Osteocyte (in vitro differentiated cells): Measurements from ENCODE around the gene FGF14. TPM values are rescaled to one million over a fixed set of nuclear protein-coding genes. Genes with fewer than 3 reads are reported as not detected.

ENCODE experiments used
- DNase-seq: peaks from one replicate; pipeline ENCODE4 v3.0.0; 2021; ENCODE audit warnings: mixed read lengths; ENCODE audit not compliant: unreplicated experiment; ENCODE audit errors: extremely low spot score
- H3K27ac Mint-ChIP-seq: one replicate; pipeline ENCODE4 v1.8.0; 2021; ENCODE audit warnings: mild to moderate bottlenecking, mixed read lengths; ENCODE audit not compliant: unreplicated experiment
- H3K27me3 Mint-ChIP-seq: one replicate; pipeline ENCODE4 v1.8.0; 2021; ENCODE audit warnings: mixed read lengths; ENCODE audit not compliant: unreplicated experiment
- H3K36me3 Mint-ChIP-seq: one replicate; pipeline ENCODE4 v1.8.0; 2021; ENCODE audit warnings: mixed read lengths; ENCODE audit not compliant: unreplicated experiment
- H3K4me1 Mint-ChIP-seq: one replicate; pipeline ENCODE4 v1.8.0; 2021; ENCODE audit warnings: mixed read lengths; ENCODE audit not compliant: unreplicated experiment
- H3K4me3 Mint-ChIP-seq: one replicate; pipeline ENCODE4 v1.8.0; 2021; ENCODE audit warnings: mild to moderate bottlenecking, moderate library complexity, mixed read lengths; ENCODE audit not compliant: unreplicated experiment
- H3K9me3 Mint-ChIP-seq: one replicate; pipeline ENCODE4 v1.8.0; 2021; ENCODE audit warnings: mixed read lengths; ENCODE audit not compliant: unreplicated experiment
- total RNA-seq: library from RNA; stranded (reverse); gene quantifications from 2 replicates; pipeline ENCODE4 v1.2.1, GENCODE V29; 2021
- TF ChIP-seq, protein P1 (sequence below): fragments of 200-600 bp; sonication (generic); IDR thresholded peaks from 2 replicates; pipeline ENCODE4 v1.5.0; 2021; ENCODE audit warnings: antibody characterized with exemption, mild to moderate bottlenecking, moderate library complexity

The FGF14 gene
- total RNA-seq, 1 donor from 2014 or later, result 0.24 TPM

DNA sequence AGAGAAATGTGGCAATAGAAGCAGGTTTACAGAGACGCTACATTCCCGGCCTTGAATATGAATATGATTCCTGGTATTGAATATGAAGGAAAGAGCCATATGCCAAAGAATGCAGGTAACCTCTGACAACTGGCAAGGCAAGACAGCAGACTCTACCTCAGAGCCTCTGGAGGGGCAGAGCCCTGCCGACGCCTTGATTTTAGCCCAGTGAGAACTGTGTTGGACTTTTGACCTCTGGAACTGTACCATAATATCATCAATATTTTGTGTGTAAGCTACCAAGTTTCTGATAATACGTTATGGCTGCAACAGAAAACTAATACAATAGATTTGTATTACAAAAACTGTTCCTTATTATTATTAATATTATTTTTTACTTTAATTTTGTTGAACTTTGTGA is 219.7 kb downstream of the FGF14 start:
- H3K27me3 Mint-ChIP-seq, result no peaks in the 10 kb centered on the region
- H3K4me1 Mint-ChIP-seq, result no peaks in the 10 kb centered on the region
- no peak for DNase-seq
- no peak overlapping the region for H3K27ac Mint-ChIP-seq
- H3K4me3 Mint-ChIP-seq, result no peak overlapping the region
- TF ChIP-seq, protein P1, sequence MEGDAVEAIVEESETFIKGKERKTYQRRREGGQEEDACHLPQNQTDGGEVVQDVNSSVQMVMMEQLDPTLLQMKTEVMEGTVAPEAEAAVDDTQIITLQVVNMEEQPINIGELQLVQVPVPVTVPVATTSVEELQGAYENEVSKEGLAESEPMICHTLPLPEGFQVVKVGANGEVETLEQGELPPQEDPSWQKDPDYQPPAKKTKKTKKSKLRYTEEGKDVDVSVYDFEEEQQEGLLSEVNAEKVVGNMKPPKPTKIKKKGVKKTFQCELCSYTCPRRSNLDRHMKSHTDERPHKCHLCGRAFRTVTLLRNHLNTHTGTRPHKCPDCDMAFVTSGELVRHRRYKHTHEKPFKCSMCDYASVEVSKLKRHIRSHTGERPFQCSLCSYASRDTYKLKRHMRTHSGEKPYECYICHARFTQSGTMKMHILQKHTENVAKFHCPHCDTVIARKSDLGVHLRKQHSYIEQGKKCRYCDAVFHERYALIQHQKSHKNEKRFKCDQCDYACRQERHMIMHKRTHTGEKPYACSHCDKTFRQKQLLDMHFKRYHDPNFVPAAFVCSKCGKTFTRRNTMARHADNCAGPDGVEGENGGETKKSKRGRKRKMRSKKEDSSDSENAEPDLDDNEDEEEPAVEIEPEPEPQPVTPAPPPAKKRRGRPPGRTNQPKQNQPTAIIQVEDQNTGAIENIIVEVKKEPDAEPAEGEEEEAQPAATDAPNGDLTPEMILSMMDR, result no peak
- H3K36me3 Mint-ChIP-seq, result no peaks in the 10 kb centered on the region
- H3K9me3 Mint-ChIP-seq, result no peaks in the 10 kb centered on the region

DNA sequence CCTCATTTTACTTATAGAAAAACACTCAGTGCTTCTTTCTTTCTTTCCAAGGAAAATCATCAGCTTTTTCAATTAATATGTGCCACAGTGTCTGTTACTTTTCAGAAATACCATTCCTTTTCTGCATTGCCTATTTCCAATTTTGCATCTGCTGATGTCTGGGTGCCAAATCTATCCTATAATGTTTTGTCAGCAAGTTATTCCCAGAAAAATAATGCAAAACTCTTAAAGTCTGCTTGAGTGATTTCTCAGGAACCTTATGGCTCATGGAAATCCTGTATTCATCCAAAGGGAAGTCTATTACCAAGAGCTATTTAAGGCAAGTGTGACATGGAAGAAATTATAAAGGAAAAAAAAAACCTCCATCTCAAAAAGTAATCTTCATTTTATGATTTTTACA is 224.4 kb downstream of the FGF14 start:
- no peaks in the 10 kb centered on the region for H3K4me1 Mint-ChIP-seq
- peaks cover 13% of the 10 kb centered on the region for H3K27me3 Mint-ChIP-seq
- no peak overlapping the region for H3K27ac Mint-ChIP-seq
- no peaks in the 10 kb centered on the region for H3K36me3 Mint-ChIP-seq
- no peak overlapping the region for H3K4me3 Mint-ChIP-seq
- DNase-seq, result no peak
- TF ChIP-seq, protein P1, result no peak
- H3K9me3 Mint-ChIP-seq, result no peaks in the 10 kb centered on the region

- Mint-ChIP-seq H3K4me1 (no peaks in the 10 kb centered on the region), H3K27ac (no peak overlapping the region), H3K27me3 (peaks cover 13% of the 10 kb centered on the region), H3K36me3 (no peaks in the 10 kb centered on the region), H3K9me3 (no peaks in the 10 kb centered on the region), H3K4me3 (no peak overlapping the region)
- TF ChIP-seq, protein P1, result no peak
- DNase-seq, result no peak
Measured at GRCh38 chr13:102176846-102177245, 225.0 kb downstream of the FGF14 start.

DNA sequence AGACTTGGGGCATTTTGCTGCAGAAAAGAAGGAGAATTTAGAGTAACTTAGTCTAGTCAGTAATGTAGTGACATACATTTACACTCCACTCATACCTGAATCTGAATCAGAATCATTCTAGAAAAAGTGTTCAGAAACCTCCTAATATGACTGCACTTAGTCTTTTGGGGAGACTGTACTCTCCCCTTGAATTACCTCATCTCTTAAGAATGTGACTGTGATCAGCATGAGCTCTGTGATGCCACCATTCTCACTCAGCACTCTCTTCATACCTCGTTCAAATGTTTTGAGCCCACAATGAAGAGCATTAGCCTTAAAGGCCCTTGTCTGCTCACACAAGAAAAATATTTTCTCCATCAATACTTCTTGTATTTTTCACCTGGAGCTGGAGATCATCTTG is 229.4 kb downstream of the FGF14 start:
- Mint-ChIP-seq H3K36me3 (no peaks in the 10 kb centered on the region), H3K9me3 (no peaks in the 10 kb centered on the region), H3K27ac (no peak overlapping the region), H3K4me3 (no peak overlapping the region), H3K27me3 (peaks cover 25% of the 10 kb centered on the region), H3K4me1 (no peaks in the 10 kb centered on the region)
- no peak for DNase-seq
- TF ChIP-seq, protein P1, result no peak

DNA sequence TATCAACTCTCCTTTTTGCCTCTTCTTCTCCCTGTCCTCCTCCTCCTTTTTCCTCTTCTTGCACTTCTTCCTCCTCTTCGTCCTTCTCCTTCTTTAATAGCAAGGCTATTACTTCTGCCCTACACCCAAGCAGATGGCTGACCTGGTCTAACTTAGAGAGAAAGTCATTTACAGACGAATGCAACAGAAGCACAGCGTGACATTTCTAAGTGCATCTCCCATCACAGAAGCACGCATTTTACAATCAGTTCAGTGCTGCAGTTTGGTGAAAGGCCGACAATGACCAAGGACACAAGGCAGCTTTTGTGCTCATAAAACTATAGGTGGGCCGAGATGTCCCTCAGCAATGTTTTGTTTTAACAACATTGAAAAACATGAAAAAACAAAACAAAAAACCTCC is 231.5 kb downstream of the FGF14 start:
- Mint-ChIP-seq H3K27ac (no peak overlapping the region), H3K4me1 (no peaks in the 10 kb centered on the region), H3K4me3 (no peak overlapping the region), H3K27me3 (peaks cover 29% of the 10 kb centered on the region), H3K9me3 (no peaks in the 10 kb centered on the region), H3K36me3 (no peaks in the 10 kb centered on the region)
- no peak for DNase-seq
- TF ChIP-seq, protein P1, result no peak
